Measurements from ENCODE around the gene CDCP2.

DNA sequence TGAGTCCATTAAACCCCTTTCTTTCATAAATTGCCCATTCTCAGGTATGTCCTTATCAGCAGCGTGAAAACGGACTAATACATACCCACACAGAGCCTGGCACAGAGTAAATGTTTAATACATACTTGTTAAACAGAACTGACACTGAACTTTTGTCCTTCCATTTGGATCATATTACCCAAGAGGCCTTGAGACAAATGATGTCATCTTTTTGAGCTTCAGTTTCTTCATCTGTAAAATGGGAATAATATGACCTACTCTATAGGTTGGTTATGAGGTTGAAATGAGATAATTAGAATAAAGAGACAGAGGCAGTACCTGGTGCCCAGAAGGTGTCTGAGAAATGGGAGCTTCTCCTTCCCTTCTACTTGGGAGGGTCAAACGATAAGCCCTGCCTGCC lies 33.3 kb upstream of the CDCP2 start:
- TF ChIP-seq, protein P1, sequence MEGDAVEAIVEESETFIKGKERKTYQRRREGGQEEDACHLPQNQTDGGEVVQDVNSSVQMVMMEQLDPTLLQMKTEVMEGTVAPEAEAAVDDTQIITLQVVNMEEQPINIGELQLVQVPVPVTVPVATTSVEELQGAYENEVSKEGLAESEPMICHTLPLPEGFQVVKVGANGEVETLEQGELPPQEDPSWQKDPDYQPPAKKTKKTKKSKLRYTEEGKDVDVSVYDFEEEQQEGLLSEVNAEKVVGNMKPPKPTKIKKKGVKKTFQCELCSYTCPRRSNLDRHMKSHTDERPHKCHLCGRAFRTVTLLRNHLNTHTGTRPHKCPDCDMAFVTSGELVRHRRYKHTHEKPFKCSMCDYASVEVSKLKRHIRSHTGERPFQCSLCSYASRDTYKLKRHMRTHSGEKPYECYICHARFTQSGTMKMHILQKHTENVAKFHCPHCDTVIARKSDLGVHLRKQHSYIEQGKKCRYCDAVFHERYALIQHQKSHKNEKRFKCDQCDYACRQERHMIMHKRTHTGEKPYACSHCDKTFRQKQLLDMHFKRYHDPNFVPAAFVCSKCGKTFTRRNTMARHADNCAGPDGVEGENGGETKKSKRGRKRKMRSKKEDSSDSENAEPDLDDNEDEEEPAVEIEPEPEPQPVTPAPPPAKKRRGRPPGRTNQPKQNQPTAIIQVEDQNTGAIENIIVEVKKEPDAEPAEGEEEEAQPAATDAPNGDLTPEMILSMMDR (conservative IDR thresholded peaks at IDR 0.05 in 1 of 2, IDR thresholded peaks at IDR 0.05 in 1 of 2; ENCODE audit: extremely low read depth in 1 of 2, insufficient read depth in 1 of 2, low read depth in 1 of 2, low read length in 2 of 2), result no peak
- no peak for TF ChIP-seq EZH2 (IDR thresholded peaks at IDR 0.05; ENCODE audit: borderline replicate concordance, low read length)
